B cell (primary cell): ENCODE data around the gene PPFIA1. TPM values are rescaled to one million over a fixed set of nuclear protein-coding genes. Genes with fewer than 3 reads are reported as not detected.

Experiments used
- ATAC-seq: fragments of 200-7000 bp; cut with Tn5 transposase; one replicate; pipeline ENCODE4 v1.10.0; 2021; ENCODE audit warnings: low read depth, mild to moderate bottlenecking, moderate number of reproducible peaks, moderate library complexity
- CTCF ChIA-PET: fragments of 350-600 bp; sonication (Branson Sonifier 250); formaldehyde crosslinking; loops from one replicate; lab custom pipeline; 2021; ENCODE audit warnings: antibody characterized with exemption, inconsistent platforms; lab: Charles Lee
- POLR2A ChIA-PET: fragments of 350-600 bp; sonication (Branson Sonifier 250); formaldehyde crosslinking; loops from one replicate; lab custom pipeline; 2021; ENCODE audit warnings: antibody characterized with exemption; lab: Charles Lee
- DNase-seq: peaks from one replicate; pipeline ENCODE4 v3.0.0; 2013
- H2AFZ ChIP-seq: 2 replicates; pipeline ENCODE4 v1.6.1; 2012; ENCODE audit warnings: mild to moderate bottlenecking, low read depth, low read length; ENCODE audit not compliant: insufficient read depth, poor library complexity, severe bottlenecking
- H3K27ac ChIP-seq, 2 donors: 1 replicate in 1 of 2; 2 replicates in 1 of 2; pipeline ENCODE4 v1.5.1; 2012 to 2013; ENCODE audit warnings: low read length in 2 of 2, mild to moderate bottlenecking in 2 of 2, moderate library complexity in 1 of 2
- H3K27me3 ChIP-seq, 4 experiments: fragments of 200-600 bp in 1 of 4; sonication (generic) in 1 of 4; replicated peaks in 1 of 4; 1 replicate in 2 of 4; 2 replicates in 2 of 4; pipeline versions ENCODE4 v1.6.1 to v1.7.0; 2013 to 2016; ENCODE audit warnings: low read length in 3 of 4, mild to moderate bottlenecking in 2 of 4, mixed read lengths in 1 of 4, moderate library complexity in 1 of 4; ENCODE audit not compliant: insufficient read depth in 4 of 4, control insufficient read depth in 3 of 4; ENCODE audit errors: control extremely low read depth in 1 of 4
- H3K36me3 ChIP-seq, 2 experiments: replicated peaks in 1 of 2; 1 replicate in 1 of 2; 2 replicates in 1 of 2; pipeline versions ENCODE4 v1.6.1 to v1.7.1; 2013; ENCODE audit warnings: low read length in 1 of 2; ENCODE audit not compliant: insufficient read depth in 2 of 2, control insufficient read depth in 1 of 2; ENCODE audit errors: control extremely low read depth in 1 of 2, extremely low read depth in 1 of 2
- H3K4me1 ChIP-seq, 2 donors: fragments of 200-600 bp in 1 of 2; sonication (generic) in 1 of 2; 1 replicate in 1 of 2; 2 replicates in 1 of 2; pipeline versions ENCODE4 v1.5.1 to v1.6.1; 2013 to 2017; ENCODE audit warnings: low read length in 2 of 2; ENCODE audit not compliant: control insufficient read depth in 2 of 2, insufficient read depth in 2 of 2
- H3K4me2 ChIP-seq: replicated peaks from 2 replicates; pipeline ENCODE3; 2012; ENCODE audit warnings: mild to moderate bottlenecking, low read depth, low read length; ENCODE audit not compliant: poor library complexity, severe bottlenecking
- H3K4me3 ChIP-seq, 5 experiments: fragments of 200-600 bp in 1 of 5; sonication (generic) in 1 of 5; 1 replicate in 3 of 5; 2 replicates in 2 of 5; pipeline versions ENCODE4 v1.5.1 to v1.7.0; 2011 to 2016; ENCODE audit warnings: low read length in 4 of 5, mild to moderate bottlenecking in 4 of 5, low read depth in 2 of 5, control low read depth in 1 of 5, moderate library complexity in 1 of 5; ENCODE audit not compliant: insufficient read depth in 1 of 5; ENCODE audit errors: control extremely low read depth in 1 of 5, extremely low read depth in 1 of 5
- H3K79me2 ChIP-seq: fragments of 200-600 bp; sonication (generic); one replicate; pipeline ENCODE4 v1.6.0; 2016; ENCODE audit warnings: low read length; ENCODE audit not compliant: control insufficient read depth, insufficient read depth
- H3K9ac ChIP-seq: fragments of 200-600 bp; sonication (generic); 2 replicates; pipeline ENCODE4 v1.6.1; 2017; ENCODE audit warnings: mild to moderate bottlenecking, low read length, moderate library complexity
- H3K9me3 ChIP-seq, 3 donors: one replicate each; pipeline versions ENCODE4 v1.6.1 to v1.7.1; 2013; ENCODE audit warnings: low read length in 2 of 3; ENCODE audit not compliant: control insufficient read depth in 2 of 3, insufficient read depth in 1 of 3; ENCODE audit errors: control extremely low read depth in 1 of 3
- H4K20me1 ChIP-seq: 2 replicates; pipeline ENCODE4 v1.6.0; 2012; ENCODE audit warnings: mild to moderate bottlenecking, low read length; ENCODE audit not compliant: insufficient read depth, control insufficient read depth, poor library complexity, severe bottlenecking
- H3K27ac Mint-ChIP-seq: one replicate; pipeline ENCODE4 v1.8.0; 2021; ENCODE audit warnings: mixed read lengths
- H3K27me3 Mint-ChIP-seq: one replicate; pipeline ENCODE4 v1.8.0; 2021; ENCODE audit warnings: mixed read lengths
- H3K4me1 Mint-ChIP-seq: one replicate; pipeline ENCODE4 v1.8.0; 2021; ENCODE audit warnings: mixed read lengths
- H3K4me3 Mint-ChIP-seq: one replicate; pipeline ENCODE4 v1.8.0; 2021; ENCODE audit warnings: mixed read lengths
- H3K9me3 Mint-ChIP-seq: one replicate; pipeline ENCODE4 v1.8.0; 2022; ENCODE audit warnings: mixed read lengths; ENCODE audit not compliant: insufficient read depth
- CTCF ChIP-seq: fragments of 200-600 bp; IDR thresholded peaks from one replicate; pipeline ENCODE4 v1.8.0; 2022; ENCODE audit warnings: antibody characterized with exemption, mild to moderate bottlenecking
- EZH2 ChIP-seq: IDR thresholded peaks from 2 replicates; pipeline ENCODE4 v1.6.1; 2012; ENCODE audit warnings: borderline replicate concordance, low read depth, mild to moderate bottlenecking, moderate library complexity, low read length; ENCODE audit not compliant: insufficient read depth, poor library complexity, severe bottlenecking
- WGBS: methylation state at CpG from one replicate; pipeline ENCODE4 v1.1.5; 2013; ENCODE audit warnings: missing lambda C conversion rate; ENCODE audit not compliant: insufficient coverage; 5-methylcytosine and 5-hydroxymethylcytosine counted together
- intact Hi-C: fragments of 100-400 bp; cut with micrococcal nuclease; formaldehyde crosslinking; loops from one replicate; pipeline ENCODE4 v1.10.0; 2022
- polyA plus RNA-seq: library from polyadenylated mRNA; depleted of rRNA; stranded (reverse); fragments of >200 nt; gene quantifications from 2 replicates; pipeline ENCODE4 v1.2.3, GENCODE V29; 2012
- total RNA-seq, 2 donors: library from RNA; stranded (reverse); fragments of 120-200 nt in 1 of 2; gene quantifications; 1 replicate in 1 of 2; 2 replicates in 1 of 2; pipeline versions ENCODE4 v1.2.3 to v1.2.4, GENCODE V29; 2013 to 2022

The PPFIA1 gene
- total and polyA plus RNA-seq, 2 donors (not counting 1 experiment from before 2014, with no cell fraction given) = 21.8 to 70.4 TPM

GRCh38 chr11:70348608-70349007 lies 78.1 kb downstream of the PPFIA1 start:
- ChIA-PET CTCF (no interaction called here), POLR2A (no interaction called here)
- Histone ChIP-seq H3K4me1 (no peaks in the 10 kb centered on the region), H3K4me3 (no peak overlapping the region), H3K27me3 (no peaks in the 10 kb centered on the region), H2AFZ (no peak overlapping the region), H3K4me2 (no peak overlapping the region), H3K36me3 (peaks cover 9 to 45% of the 10 kb centered on the region in 2 experiments), H3K9me3 (no peaks in the 10 kb centered on the region), H3K79me2 (no peaks in the 10 kb centered on the region), H4K20me1 (no peaks in the 10 kb centered on the region), H3K9ac (no peak overlapping the region), H3K27ac (no peak overlapping the region)
- WGBS = no CpG with 5 or more reads among the region's 1 CpG
- Mint-ChIP-seq H3K27me3 (no peaks in the 10 kb centered on the region), H3K4me3 (no peak overlapping the region), H3K9me3 (no peaks in the 10 kb centered on the region), H3K27ac (no peak overlapping the region), H3K4me1 (no peaks in the 10 kb centered on the region)
- intact Hi-C loops = no loop called here
- DNase-seq (no peak), ATAC-seq (no peak)
- TF ChIP-seq EZH2 = no peak
- no peak for TF ChIP-seq CTCF

- H3K79me2 ChIP-seq = no peaks in the 10 kb centered on the region
- no peaks in the 10 kb centered on the region for H4K20me1 ChIP-seq
- H3K4me3 Mint-ChIP-seq = no peak overlapping the region
- H3K36me3 ChIP-seq = peaks cover 4 to 52% of the 10 kb centered on the region in 2 experiments
- DNase-seq = no peak
- H3K27me3 Mint-ChIP-seq = no peaks in the 10 kb centered on the region
- H3K9me3 ChIP-seq = no peaks in the 10 kb centered on the region
- intact Hi-C loops = no loop called here
- H3K4me1 ChIP-seq = no peaks in the 10 kb centered on the region
- H3K9me3 Mint-ChIP-seq = no peaks in the 10 kb centered on the region
- POLR2A ChIA-PET = no interaction called here
- no peak overlapping the region for H3K27ac ChIP-seq
- no peak overlapping the region for H2AFZ ChIP-seq
- no peak overlapping the region for H3K4me3 ChIP-seq
- H3K9ac ChIP-seq = no peak overlapping the region
- WGBS = 100% methylated on average over 2 of the region's 3 CpGs
- no peak for TF ChIP-seq EZH2
- no peak for TF ChIP-seq CTCF
- no peak overlapping the region for H3K4me2 ChIP-seq
- CTCF ChIA-PET = no interaction called here
- H3K4me1 Mint-ChIP-seq = no peaks in the 10 kb centered on the region
- H3K27me3 ChIP-seq = no peaks in the 10 kb centered on the region
- ATAC-seq = no peak
- H3K27ac Mint-ChIP-seq = no peak overlapping the region
Observed at GRCh38 chr11:70351646-70352045, 81.2 kb downstream of the PPFIA1 start.
